HUES48 (cell line): ENCODE measurements around the gene KERA.
"Not testable (repeated sequence)": the region's sequence is repeated elsewhere in the genome, so short reads cannot be mapped to it uniquely, and the experiment has no call there.

Experiments used
- H3K27ac ChIP-seq: one replicate; pipeline ENCODE4 v1.7.0; 2013; ENCODE audit warnings: low read depth, low read length, inconsistent platforms
- H3K27me3 ChIP-seq: 2 replicates; pipeline ENCODE4 v1.6.1; 2013; ENCODE audit warnings: mild to moderate bottlenecking, low read length; ENCODE audit not compliant: control insufficient read depth, insufficient read depth
- H3K36me3 ChIP-seq: 2 replicates; pipeline ENCODE4 v1.6.1; 2013; ENCODE audit warnings: low read length; ENCODE audit not compliant: control insufficient read depth, insufficient read depth
- H3K4me1 ChIP-seq: 2 replicates; pipeline ENCODE4 v1.6.1; 2013; ENCODE audit warnings: mild to moderate bottlenecking, low read length; ENCODE audit not compliant: control insufficient read depth, insufficient read depth
- H3K4me3 ChIP-seq: 2 replicates; pipeline ENCODE4 v1.5.1; 2013; ENCODE audit warnings: mild to moderate bottlenecking, low read depth, low read length
- H3K9ac ChIP-seq: 2 replicates; pipeline ENCODE4 v1.6.1; 2013; ENCODE audit warnings: mild to moderate bottlenecking, low read depth, low read length, moderate library complexity
- H3K9me3 ChIP-seq: 2 replicates; pipeline ENCODE4 v1.6.1; 2013; ENCODE audit warnings: low read length; ENCODE audit not compliant: control insufficient read depth, insufficient read depth

The KERA gene

DNA sequence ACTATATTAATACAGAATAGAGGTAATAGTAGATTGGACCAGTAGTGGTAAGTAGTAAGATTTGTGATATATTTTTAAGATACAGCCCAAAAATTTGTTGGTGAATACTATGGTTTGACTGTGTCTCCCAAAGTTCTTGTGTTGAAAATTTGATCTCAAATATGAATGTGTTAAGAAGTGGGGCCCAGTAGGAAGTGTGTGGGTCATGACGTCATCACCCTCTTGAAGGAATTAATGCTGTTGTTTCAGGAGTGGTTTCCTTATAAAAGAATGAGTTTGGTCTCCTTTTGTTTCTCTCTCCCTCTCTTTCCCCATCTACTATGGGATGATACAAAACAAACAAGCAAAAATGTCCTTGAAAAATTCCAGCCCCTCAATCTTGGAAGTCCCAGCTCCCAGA, 37.1 kb upstream of the KERA start:
- Histone ChIP-seq H3K9ac (no peak overlapping the region), H3K4me3 (no peak overlapping the region), H3K27me3 (no peaks in the 10 kb centered on the region), H3K4me1 (peaks cover 6% of the 10 kb centered on the region; the same call in 1 of the 2 replicates), H3K27ac (no peak overlapping the region), H3K36me3 (no peaks in the 10 kb centered on the region), H3K9me3 (no peaks in the 10 kb centered on the region; the same call in 1 of the 2 replicates)

DNA sequence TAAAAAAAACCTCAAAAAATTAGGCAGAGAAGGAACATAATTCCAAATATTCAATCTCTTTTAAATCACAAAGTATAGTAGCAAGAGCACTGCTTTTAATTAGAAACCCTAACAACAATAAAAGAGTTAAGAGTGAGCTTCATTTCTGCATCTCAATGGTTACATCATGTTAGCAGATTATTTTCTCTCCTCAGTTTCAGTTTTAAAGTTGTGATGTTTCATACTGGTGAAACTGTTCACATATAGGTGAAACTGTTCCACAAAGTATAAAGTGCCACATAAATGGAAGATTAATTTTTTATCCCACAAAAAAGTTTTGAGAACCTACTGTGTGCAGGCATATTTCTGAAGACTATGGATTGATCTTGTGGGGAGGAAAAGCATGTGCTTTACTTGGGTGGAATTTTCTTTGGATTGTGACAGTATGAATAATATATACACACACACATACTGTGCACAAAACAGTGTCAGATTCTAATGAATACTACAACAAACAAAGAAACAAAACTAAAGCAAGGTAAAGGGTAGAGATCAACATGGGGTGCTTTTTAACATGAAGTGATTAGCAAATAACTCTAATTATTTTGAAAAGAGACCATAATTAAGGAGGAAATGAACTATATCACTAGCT, 36.3 kb upstream of the KERA start:
- no peak overlapping the region for H3K9ac ChIP-seq
- no peak overlapping the region for H3K27ac ChIP-seq
- no peaks in the 10 kb centered on the region; the same call in 1 of the 2 replicates for H3K9me3 ChIP-seq
- H3K4me3 ChIP-seq: no peak overlapping the region
- no peaks in the 10 kb centered on the region for H3K36me3 ChIP-seq
- peaks cover 6% of the 10 kb centered on the region; the same call in 1 of the 2 replicates for H3K4me1 ChIP-seq
- no peaks in the 10 kb centered on the region for H3K27me3 ChIP-seq

DNA sequence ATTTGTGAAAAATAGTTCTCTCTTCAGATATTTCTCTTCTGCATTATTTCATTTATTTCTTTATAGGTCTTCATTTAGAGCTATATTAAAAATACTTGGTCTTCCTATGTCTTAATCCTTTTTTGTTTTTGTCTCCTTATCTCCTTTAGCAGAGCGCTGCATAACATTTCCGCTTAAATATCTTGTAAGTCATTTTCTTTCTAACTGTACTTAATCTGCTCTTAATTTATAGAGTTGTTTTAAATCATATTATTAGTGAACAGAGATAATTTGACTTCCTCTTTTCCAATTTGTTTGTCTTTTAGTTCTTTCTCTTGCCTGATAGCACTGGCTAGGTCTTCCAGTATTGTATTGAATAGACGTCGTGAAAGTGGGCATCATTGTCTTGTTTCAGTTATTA, 35.5 kb upstream of the KERA start:
- Histone ChIP-seq H3K27me3 (no peaks in the 10 kb centered on the region), H3K4me1 (peaks cover 6% of the 10 kb centered on the region; the same call in 1 of the 2 replicates), H3K4me3 (no peak overlapping the region), H3K27ac (no peak overlapping the region), H3K36me3 (no peaks in the 10 kb centered on the region), H3K9ac (no peak overlapping the region), H3K9me3 (no peaks in the 10 kb centered on the region; the same call in 1 of the 2 replicates)

DNA sequence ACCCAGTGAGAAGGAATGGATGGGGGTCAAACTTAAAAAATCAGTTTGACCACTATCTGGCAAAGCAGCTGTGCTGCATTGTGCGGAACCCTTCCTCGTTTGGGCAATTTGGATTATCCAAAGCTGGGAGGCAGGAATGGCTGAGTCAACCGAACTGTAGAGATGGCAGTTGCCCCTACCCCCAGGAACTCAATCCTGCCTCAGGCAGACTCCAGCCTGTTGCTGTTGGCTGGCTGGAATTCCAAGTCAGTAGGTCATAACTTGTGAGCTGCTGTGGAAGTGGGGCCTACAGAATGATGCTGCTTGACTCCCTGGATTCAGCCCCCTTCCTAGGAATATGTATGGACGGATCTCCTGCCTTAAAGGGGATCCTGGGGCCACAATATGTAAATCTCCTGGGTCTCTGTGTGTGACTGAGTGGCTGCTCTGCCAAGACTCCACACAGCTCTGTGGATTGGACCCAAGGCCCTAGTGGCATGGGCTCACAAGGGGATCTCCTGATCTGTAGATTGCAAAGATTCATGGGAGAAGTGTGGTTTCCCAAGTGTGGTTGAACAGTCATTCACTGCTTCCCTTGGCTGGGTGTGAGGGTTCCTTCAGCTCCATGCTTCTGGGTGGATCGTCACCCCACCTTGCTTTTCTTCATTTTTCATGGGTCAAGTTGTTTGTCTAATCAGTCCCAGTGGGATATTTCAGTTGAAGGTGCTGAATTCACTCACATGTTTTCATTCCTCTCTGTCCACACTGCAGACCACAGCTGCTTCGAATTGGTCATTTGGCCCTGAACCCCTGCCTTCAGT, 34.3 kb upstream of the KERA start:
- Histone ChIP-seq H3K27ac (no peak overlapping the region), H3K36me3 (no peaks in the 10 kb centered on the region), H3K4me3 (no peak overlapping the region), H3K4me1 (peaks cover 6% of the 10 kb centered on the region; the same call in 1 of the 2 replicates), H3K9me3 (no peaks in the 10 kb centered on the region; the same call in 1 of the 2 replicates), H3K27me3 (no peaks in the 10 kb centered on the region), H3K9ac (no peak overlapping the region)

DNA sequence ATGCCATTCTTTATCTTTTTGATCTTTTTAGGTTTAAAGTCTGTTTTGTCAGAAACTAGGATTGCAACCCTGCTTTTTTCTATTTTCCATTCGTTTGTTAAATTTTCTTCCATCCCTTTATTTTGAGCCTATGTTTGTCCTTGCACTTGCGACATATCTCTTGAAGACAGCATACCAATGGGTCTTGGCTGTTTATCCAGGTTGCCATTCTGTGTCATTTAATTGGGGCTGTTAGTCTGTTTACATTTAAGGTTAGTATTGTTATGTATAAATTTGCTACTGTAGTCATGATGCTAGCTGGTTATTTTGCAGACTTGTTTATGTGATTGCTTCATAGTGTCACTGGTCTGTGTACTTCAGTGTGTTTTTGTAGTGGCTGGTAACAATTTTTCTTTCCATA, 32.1 kb upstream of the KERA start:
- H3K27ac ChIP-seq, H3K36me3 ChIP-seq, H3K4me3 ChIP-seq, H3K27me3 ChIP-seq, H3K9ac ChIP-seq, H3K4me1 ChIP-seq, H3K9me3 ChIP-seq: not testable (repeated sequence)

DNA sequence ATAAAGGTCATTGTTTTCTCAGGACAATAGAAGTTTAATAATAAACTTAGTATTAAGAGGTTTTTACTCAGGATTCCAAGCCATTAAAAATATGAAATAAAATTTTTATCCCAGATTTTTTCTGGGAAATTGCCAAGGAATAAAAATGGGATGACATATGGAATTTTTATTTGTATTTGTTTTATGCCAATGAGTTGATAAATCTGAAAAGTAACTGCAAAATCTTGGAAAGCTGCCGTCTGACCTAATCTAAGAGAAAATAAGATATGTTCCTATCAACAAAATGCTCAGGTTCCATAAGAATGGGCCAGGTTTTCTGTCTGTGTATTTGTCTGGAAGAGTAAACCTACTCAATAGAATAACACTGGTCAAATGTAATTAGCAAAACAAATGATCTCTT, 22.2 kb upstream of the KERA start:
- Histone ChIP-seq H3K9ac (no peak overlapping the region), H3K4me3 (no peak overlapping the region), H3K36me3 (no peaks in the 10 kb centered on the region), H3K9me3 (no peaks in the 10 kb centered on the region), H3K27ac (no peak overlapping the region), H3K27me3 (no peaks in the 10 kb centered on the region), H3K4me1 (peaks cover 22% of the 10 kb centered on the region)

DNA sequence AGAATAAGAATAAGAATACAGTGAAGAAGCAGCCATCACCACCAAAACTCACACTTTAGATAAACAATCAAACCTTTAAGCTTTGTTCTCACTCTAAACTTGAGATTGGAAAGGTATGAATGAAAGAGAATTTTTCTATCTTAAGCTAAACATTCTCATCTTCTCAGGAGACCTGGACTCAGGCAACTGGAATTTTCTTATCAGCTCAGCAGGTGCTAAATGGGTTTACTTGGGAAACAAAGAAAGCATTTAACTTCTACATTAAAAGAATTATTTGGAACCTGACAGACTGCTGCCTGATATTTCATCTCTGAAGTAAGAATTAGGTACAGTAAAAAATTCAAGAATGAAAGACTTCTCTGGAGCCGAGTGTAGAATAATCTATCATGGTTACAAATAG, 20.7 kb upstream of the KERA start:
- Histone ChIP-seq H3K9ac (no peak overlapping the region), H3K9me3 (no peaks in the 10 kb centered on the region), H3K4me3 (no peak overlapping the region), H3K27ac (peak overlapping the region; percentile 32), H3K27me3 (no peaks in the 10 kb centered on the region), H3K4me1 (peaks cover 22% of the 10 kb centered on the region), H3K36me3 (no peaks in the 10 kb centered on the region)

DNA sequence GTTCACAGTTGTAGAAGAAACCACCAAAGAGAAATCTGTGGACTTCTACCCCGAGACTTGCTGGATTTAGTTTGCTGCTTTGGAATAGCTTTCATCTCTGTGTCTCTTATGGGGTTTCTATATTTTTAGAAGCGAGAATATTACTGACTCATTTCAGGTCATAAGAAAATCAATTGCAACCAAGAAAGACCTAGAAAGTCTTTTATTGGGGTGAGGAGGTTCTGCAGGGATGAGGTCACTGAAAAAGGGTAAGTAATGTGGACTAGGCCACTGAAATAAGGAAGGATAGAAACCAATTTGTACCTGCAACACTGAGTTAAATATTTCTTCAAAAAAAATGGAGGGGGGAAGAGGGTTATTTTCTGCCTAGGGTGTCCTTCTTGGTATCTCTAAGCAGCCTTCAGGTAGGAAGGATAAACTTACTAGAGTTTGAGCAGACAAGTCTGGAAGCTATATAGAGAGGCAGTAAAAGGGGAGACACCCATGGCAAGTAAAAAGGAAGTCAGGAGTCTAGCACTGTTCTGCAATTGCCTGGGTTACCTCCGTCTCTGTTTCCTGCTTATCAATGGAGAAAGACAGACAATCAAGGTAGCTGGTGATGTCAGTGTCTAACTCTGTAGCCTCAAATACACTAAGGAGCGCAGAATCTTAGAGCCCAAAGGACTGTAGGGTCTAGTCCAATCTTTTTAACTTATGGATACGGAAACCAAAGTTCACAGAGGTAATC, 19.6 kb upstream of the KERA start:
- Histone ChIP-seq H3K9me3 (no peaks in the 10 kb centered on the region), H3K36me3 (no peaks in the 10 kb centered on the region), H3K4me3 (no peak overlapping the region), H3K4me1 (peaks cover 22% of the 10 kb centered on the region), H3K27me3 (no peaks in the 10 kb centered on the region), H3K27ac (no peak overlapping the region), H3K9ac (no peak overlapping the region)

DNA sequence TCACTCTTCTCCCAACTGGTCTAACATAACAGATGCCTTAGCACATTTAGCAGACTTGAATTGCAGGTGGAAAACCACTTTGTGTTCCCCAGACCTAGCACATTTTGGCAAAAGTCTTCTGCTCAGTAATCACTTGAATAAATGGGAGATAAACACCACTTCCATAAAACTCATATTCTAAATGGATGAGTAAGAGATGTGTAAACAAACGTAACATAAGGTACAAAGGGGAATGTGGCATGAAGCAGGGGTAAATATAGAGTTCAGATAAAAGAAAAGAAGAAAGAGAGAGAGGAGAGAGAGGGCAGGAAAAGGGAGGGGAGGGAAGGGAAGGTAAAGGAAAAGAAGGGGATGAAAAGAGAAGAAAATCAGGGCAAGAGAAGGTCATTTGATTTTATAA, 17.0 kb upstream of the KERA start:
- Histone ChIP-seq H3K4me3 (no peak overlapping the region), H3K9me3 (no peaks in the 10 kb centered on the region), H3K27me3 (no peaks in the 10 kb centered on the region), H3K36me3 (no peaks in the 10 kb centered on the region), H3K9ac (no peak overlapping the region), H3K27ac (no peak overlapping the region), H3K4me1 (peaks cover 14% of the 10 kb centered on the region; the same call in 1 of the 2 replicates)

DNA sequence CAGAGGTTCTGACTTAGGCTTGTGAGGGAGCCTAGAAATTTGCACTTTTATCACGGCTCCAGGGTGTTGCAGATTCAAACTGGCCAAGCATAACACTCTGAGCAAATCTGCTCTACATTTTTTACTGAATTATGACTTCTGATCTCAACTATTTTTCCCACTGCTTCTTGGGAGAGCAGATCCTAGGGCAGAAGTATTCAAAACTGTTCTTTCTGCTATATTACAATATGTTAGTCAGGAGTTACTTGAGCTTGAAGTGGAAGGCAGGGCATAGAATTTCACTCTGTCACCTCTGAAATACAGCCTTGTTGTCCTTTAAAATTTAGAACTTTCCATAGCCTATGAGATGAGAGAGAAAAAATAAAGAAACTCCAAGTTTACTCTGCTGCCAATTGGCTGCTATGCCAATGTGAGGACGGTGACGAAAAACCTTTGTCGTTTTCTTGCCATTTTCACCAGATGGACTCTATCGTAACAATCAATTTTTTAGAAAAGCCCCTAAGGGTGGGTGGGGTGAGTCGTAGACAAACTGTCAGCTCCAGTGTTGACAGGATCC, 16.4 kb upstream of the KERA start:
- Histone ChIP-seq H3K4me1 (peaks cover 12% of the 10 kb centered on the region; the same call in 1 of the 2 replicates), H3K9me3 (no peaks in the 10 kb centered on the region), H3K4me3 (no peak overlapping the region), H3K27ac (no peak overlapping the region), H3K36me3 (no peaks in the 10 kb centered on the region), H3K27me3 (no peaks in the 10 kb centered on the region), H3K9ac (no peak overlapping the region)
